ENCODE data around the gene MARCHF3. TPM values are rescaled to one million over a fixed set of nuclear protein-coding genes. Genes with fewer than 3 reads are reported as not detected.

MARCHF3 gene
- total RNA-seq, 2 donors from 2014 or later = 10.4 to 34.1 TPM

DNA sequence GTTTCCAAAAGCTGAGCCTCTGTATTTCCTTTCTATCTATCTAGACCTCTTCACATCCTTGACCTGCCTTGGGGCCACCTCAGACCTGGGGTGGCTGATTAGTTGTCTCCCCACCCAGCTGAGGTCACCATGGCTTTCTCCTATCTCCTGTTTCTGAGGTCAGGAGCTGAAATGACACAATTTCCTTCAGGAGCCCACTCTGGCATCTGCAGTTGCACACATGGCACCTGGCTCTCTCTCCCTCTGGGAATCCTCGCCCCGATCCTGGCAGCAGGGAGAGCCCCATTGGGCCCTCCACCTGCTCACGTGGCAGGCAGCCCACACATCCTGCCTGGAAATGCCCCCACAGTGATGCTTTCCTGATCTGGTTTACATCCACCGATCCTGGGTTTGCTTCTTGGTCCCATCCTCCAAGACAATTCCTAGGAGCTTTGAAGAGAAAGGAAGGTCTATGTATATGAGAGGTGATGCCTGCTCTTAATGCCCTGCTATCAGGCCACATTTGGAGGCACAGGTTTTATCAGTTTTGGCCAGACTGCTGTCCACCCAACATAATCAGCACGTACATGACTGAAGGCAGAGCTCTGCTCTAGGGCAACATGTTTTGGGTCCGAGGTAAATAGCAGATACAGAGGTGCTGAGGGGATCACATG, 53.7 kb downstream of the MARCHF3 start:
- Histone ChIP-seq H3K9me3 (no peaks in the 10 kb centered on the region), H3K4me1 (ENCODE audit: control insufficient read depth in 1 of 2, low read depth in 2 of 2) (peaks cover 0 to 8% of the 10 kb centered on the region in 2 donors), H3K4me3 (no peak overlapping the region), H3K27me3 (replicated peaks; ENCODE audit: insufficient read depth) (no peaks in the 10 kb centered on the region), H3K27ac (no peak overlapping the region), H3K36me3 (no peaks in the 10 kb centered on the region)
- DNase-seq (ENCODE audit: low spot score) (no peak), ATAC-seq (ENCODE audit: insufficient number of reproducible peaks, low FRiP score, low read depth) (no peak)
- TF ChIP-seq CTCF (IDR thresholded peaks at IDR 0.05) = no peak

GRCh38 chr5:126975796-126976195, 54.6 kb downstream of the MARCHF3 start:
- no peak overlapping the region for H3K27ac ChIP-seq
- H3K9me3 ChIP-seq = no peaks in the 10 kb centered on the region
- no peak for ATAC-seq (ENCODE audit: insufficient number of reproducible peaks, low FRiP score, low read depth)
- DNase-seq (ENCODE audit: low spot score) = no peak
- H3K4me1 ChIP-seq (ENCODE audit: control insufficient read depth in 1 of 2, low read depth in 2 of 2) = peaks cover under 1 to 11% of the 10 kb centered on the region in 2 donors
- no peaks in the 10 kb centered on the region for H3K36me3 ChIP-seq
- H3K27me3 ChIP-seq (replicated peaks; ENCODE audit: insufficient read depth) = no peaks in the 10 kb centered on the region
- TF ChIP-seq CTCF (IDR thresholded peaks at IDR 0.05) = no peak
- no peak overlapping the region for H3K4me3 ChIP-seq

DNA sequence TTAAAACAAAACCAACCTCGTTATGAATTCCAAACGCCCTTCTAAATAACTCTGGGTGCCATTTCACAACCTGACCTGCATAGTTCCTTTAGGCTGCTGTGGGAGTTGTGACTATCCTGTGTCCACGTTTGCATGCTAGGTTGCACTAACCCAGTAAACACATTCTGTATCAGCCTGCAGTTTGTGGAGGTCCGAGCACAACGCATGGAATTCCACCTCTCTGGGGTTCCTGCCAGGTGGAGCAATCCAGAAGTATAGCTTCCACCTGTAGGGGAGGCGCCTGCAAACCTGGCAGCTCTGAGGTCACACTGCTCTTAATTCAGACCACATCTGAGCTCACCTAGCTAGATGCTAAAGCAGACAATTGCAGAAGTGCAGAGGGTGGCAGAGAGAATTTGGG, 57.2 kb downstream of the MARCHF3 start:
- no peak for ATAC-seq (ENCODE audit: insufficient number of reproducible peaks, low FRiP score, low read depth)
- no peak overlapping the region for H3K27ac ChIP-seq
- peaks cover 9 to 16% of the 10 kb centered on the region in 2 donors for H3K4me1 ChIP-seq (ENCODE audit: control insufficient read depth in 1 of 2, low read depth in 2 of 2)

DNA sequence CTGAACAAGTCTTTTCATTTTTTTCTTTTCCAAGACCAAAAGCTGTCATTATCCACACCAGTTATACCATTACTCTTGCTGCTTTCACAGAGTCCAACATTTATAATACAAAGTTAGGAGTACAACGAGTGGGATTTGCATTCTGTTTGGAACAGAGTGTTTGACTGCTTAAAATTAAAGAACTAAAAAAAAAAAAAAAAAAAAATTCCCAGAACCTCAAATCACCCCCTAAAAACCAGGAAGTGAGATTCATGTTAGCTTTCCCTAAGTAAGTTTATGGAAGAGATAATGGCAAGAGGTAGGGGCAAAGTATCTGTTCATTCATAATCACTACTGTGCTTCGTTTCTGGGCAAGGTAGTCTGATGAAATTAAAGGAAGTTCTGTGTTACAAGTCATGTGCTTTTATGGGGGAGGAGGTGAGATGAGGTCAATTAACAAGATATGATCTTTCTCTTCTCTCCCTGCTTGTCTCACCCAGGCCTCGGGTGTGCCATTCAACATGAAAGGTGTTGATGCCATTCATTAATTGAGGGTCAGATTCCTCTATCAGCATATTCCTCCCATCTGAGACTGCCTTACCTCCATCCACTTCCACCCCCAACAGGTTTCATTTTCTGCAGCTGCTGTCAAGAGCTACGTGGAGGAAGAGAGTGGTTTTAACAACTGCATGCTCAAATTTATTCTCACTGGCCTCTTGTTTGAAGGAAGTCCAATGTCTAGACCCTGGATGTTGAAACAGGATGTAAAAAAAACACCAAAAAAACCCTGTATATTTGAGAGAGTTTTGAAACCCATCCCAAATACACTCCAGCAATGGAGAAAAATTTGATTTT, 58.1 kb downstream of the MARCHF3 start:
- Histone ChIP-seq H3K27me3 (replicated peaks; ENCODE audit: insufficient read depth) (no peaks in the 10 kb centered on the region), H3K4me3 (no peak overlapping the region), H3K4me1 (ENCODE audit: control insufficient read depth in 1 of 2, low read depth in 2 of 2) (peaks cover 9 to 16% of the 10 kb centered on the region in 2 donors), H3K27ac (no peak overlapping the region), H3K36me3 (no peaks in the 10 kb centered on the region), H3K9me3 (no peaks in the 10 kb centered on the region)
- DNase-seq (ENCODE audit: low spot score) (no peak), ATAC-seq (ENCODE audit: insufficient number of reproducible peaks, low FRiP score, low read depth) (no peak)
- TF ChIP-seq CTCF (IDR thresholded peaks at IDR 0.05) = no peak

More for the DNA sequence above, 57.2 kb downstream of the MARCHF3 start:
- Histone ChIP-seq H3K36me3 (no peaks in the 10 kb centered on the region), H3K27me3 (replicated peaks; ENCODE audit: insufficient read depth) (no peaks in the 10 kb centered on the region), H3K9me3 (no peaks in the 10 kb centered on the region), H3K4me3 (no peak overlapping the region)
- no peak for TF ChIP-seq CTCF (IDR thresholded peaks at IDR 0.05)
- no peak for DNase-seq (ENCODE audit: low spot score)

DNA sequence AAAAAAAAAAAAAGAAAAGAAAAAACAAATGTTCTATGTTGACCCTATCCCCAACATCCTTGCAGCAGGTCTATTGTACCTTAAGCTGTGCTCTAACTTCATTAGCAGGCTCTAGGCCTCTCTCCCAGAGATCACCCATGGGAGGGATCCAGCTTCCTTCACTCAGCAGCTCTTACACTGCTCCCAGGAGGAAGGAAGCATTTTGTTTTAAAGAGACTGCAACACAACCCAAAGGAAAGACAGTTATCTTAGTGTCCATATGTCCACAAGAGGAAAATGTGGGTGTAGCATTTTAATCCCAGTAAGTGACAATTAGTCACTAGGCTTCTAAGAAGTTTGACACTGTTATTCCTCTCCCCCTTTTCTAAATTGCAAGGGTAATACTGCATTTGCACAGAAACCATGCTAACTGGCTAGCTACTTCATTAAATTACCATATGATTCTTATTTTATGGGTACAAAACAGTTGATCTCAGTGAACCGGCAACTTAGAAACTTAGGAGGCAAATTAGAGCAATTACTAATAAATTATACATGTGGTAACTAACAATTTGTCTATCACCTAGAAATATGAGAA, 58.8 kb downstream of the MARCHF3 start:
- DNase-seq (ENCODE audit: low spot score) (no peak), ATAC-seq (ENCODE audit: insufficient number of reproducible peaks, low FRiP score, low read depth) (no peak)
- Histone ChIP-seq H3K27me3 (replicated peaks; ENCODE audit: insufficient read depth) (no peaks in the 10 kb centered on the region), H3K9me3 (no peaks in the 10 kb centered on the region), H3K4me1 (ENCODE audit: control insufficient read depth in 1 of 2, low read depth in 2 of 2) (peaks cover 9 to 16% of the 10 kb centered on the region in 2 donors), H3K27ac (no peak overlapping the region), H3K36me3 (no peaks in the 10 kb centered on the region), H3K4me3 (no peak overlapping the region)
- TF ChIP-seq CTCF (IDR thresholded peaks at IDR 0.05) = no peak
